ENCODE data around the gene STMN3.
"Not testable (repeated sequence)": the region's sequence is repeated elsewhere in the genome, so short reads cannot be mapped to it uniquely, and the experiment has no call there.

Gene STMN3

GRCh38 chr20:63657937-63658748 is 4.9 kb upstream of the STMN3 start, which contains the start of gene RTEL1:
Gene RTEL1, plus strand, starts transcription at chr20:63658312. Its CDS starts 1,091 bp downstream, at chr20:63659403.
- DNase-seq (ENCODE audit: low read depth in 1 of 2, low spot score in 1 of 2), result peak; percentile 81 to 84

- no peak for DNase-seq (ENCODE audit: low read depth in 1 of 2, low spot score in 1 of 2)
Measured at GRCh38 chr20:63657260-63657936, 4.2 kb upstream of the STMN3 start.

- DNase-seq (ENCODE audit: low read depth in 1 of 2, low spot score in 1 of 2), result no peak
Measured at GRCh38 chr20:63656451-63656850, 3.2 kb upstream of the STMN3 start.

- DNase-seq (ENCODE audit: low read depth in 1 of 2, low spot score in 1 of 2), result no peak
Measured at GRCh38 chr20:63655249-63655648, 2.0 kb upstream of the STMN3 start.

GRCh38 chr20:63653974-63654668 is 897 bp upstream of the STMN3 start:
- no peak for DNase-seq (ENCODE audit: low read depth in 1 of 2, low spot score in 1 of 2)

GRCh38 chr20:63652192-63652980 is 838 bp downstream of the STMN3 start:
- no peak for DNase-seq (ENCODE audit: low read depth in 1 of 2, low spot score in 1 of 2)

GRCh38 chr20:63651942-63652191 is 1.4 kb downstream of the STMN3 start:
- no peak for DNase-seq (ENCODE audit: low read depth in 1 of 2, low spot score in 1 of 2)

- DNase-seq (ENCODE audit: low read depth in 1 of 2, low spot score in 1 of 2), result not testable (repeated sequence)
Measured at GRCh38 chr20:63650486-63650885, 2.7 kb downstream of the STMN3 start.

GRCh38 chr20:63648895-63649589 is 4.2 kb downstream of the STMN3 start:
- DNase-seq (ENCODE audit: low read depth in 1 of 2, low spot score in 1 of 2), result no peak

GRCh38 chr20:63648190-63648589 is 5.0 kb downstream of the STMN3 start:
- no peak for DNase-seq (ENCODE audit: low read depth in 1 of 2, low spot score in 1 of 2)

GRCh38 chr20:63645218-63645617 is 8.0 kb downstream of the STMN3 start:
- no peak for DNase-seq (ENCODE audit: low read depth in 1 of 2, low spot score in 1 of 2)

- no peak for DNase-seq (ENCODE audit: low read depth in 1 of 2, low spot score in 1 of 2)
Measured at GRCh38 chr20:63643946-63644345, 9.3 kb downstream of the STMN3 start.

- no peak for DNase-seq (ENCODE audit: low read depth in 1 of 2, low spot score in 1 of 2)
Measured at GRCh38 chr20:63643499-63643898, 9.7 kb downstream of the STMN3 start.

GRCh38 chr20:63642527-63643247 is 10.5 kb downstream of the STMN3 start:
- no peak for DNase-seq (ENCODE audit: low read depth in 1 of 2, low spot score in 1 of 2)

GRCh38 chr20:63641792-63642523 is 11.3 kb downstream of the STMN3 start:
- peak; percentile 97 to 99 for DNase-seq (ENCODE audit: low read depth in 1 of 2, low spot score in 1 of 2)

- DNase-seq (ENCODE audit: low read depth in 1 of 2, low spot score in 1 of 2), result no peak
Measured at GRCh38 chr20:63641146-63641791, 12.0 kb downstream of the STMN3 start.

GRCh38 chr20:63640686-63641085 is 12.5 kb downstream of the STMN3 start:
- DNase-seq (ENCODE audit: low read depth in 1 of 2, low spot score in 1 of 2), result not testable (repeated sequence)

- no peak for DNase-seq (ENCODE audit: low read depth in 1 of 2, low spot score in 1 of 2)
Measured at GRCh38 chr20:63640086-63640485, 13.1 kb downstream of the STMN3 start.

Data from activated T-helper 1 cell treated with anti-CD3 and anti-CD28 coated beads, Interleukin-2, amount 50 U/mL, for 16 hours (primary cell).